Measurements from ENCODE around the gene FAM240A.
A peak's percentile ranks its signal among the peaks of the same experiment; 100 is the strongest.

FAM240A gene

GRCh38 chr3:46626039-46626438 lies 13.7 kb downstream of the FAM240A start:
- DNase-seq (ENCODE audit: low read depth, low spot score): no peak

- no peak for DNase-seq (ENCODE audit: low read depth, low spot score)
Measured at GRCh38 chr3:46627078-46627477, 14.8 kb downstream of the FAM240A start.

- no peak for DNase-seq (ENCODE audit: low read depth, low spot score)
Measured at GRCh38 chr3:46628901-46629369, 16.6 kb downstream of the FAM240A start.

DNA sequence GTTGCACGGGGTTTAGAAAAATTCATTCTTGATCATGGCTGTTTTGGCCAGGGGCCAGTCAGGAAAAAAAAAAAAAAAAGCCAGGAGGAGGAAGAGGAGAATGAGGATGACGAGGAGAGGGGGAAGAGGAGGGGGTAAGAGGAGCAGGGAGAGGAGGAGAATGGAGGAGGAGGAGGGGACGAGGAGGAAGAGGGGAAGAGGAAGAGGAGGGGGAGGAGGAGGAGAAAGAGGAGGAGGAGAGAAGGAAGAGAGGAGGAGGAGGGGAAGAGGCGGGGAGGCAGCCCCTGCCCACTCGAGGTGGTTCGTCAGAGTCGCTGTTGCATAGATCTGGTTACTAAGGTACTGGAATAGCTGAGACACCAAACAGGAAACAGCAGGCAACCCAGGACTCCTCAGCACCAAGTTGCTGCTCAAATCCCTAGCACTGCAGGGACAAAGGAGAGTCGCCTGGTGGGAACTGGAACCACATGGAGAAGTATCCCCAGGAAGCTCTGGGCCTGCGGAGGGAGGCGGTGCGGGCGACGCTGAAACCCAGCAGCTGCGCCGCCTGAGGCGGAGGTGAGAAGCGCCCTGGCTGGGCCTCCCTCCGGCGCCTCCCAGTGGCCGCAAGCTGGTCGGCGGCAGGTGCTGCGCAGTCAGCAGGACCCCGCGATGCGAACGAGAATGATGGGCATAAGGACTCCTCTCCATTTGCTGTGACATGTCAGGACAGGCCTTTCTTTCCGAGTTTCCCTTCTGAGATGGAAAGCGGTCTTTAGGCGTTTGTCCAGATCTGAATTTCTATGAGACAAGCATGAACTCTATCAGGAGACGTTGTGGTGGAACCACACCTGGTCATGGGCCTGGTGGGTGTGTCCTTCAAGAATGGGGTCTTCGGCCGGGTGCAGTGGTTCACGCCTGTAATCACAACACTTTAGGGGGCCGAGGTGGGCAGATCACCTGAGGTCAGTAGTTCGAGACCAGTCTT lies 17.5 kb downstream of the FAM240A start:
- peak; percentile 54 for DNase-seq (ENCODE audit: low read depth, low spot score)

GRCh38 chr3:46632792-46633191 lies 20.5 kb downstream of the FAM240A start:
- DNase-seq (ENCODE audit: low read depth, low spot score): no peak

GRCh38 chr3:46634856-46635255 lies 22.5 kb downstream of the FAM240A start:
- no peak for DNase-seq (ENCODE audit: low read depth, low spot score)

GRCh38 chr3:46639221-46639620 lies 26.9 kb downstream of the FAM240A start:
- no peak for DNase-seq (ENCODE audit: low read depth, low spot score)

GRCh38 chr3:46640927-46641326 lies 28.6 kb downstream of the FAM240A start:
- DNase-seq (ENCODE audit: low read depth, low spot score): no peak

DNA sequence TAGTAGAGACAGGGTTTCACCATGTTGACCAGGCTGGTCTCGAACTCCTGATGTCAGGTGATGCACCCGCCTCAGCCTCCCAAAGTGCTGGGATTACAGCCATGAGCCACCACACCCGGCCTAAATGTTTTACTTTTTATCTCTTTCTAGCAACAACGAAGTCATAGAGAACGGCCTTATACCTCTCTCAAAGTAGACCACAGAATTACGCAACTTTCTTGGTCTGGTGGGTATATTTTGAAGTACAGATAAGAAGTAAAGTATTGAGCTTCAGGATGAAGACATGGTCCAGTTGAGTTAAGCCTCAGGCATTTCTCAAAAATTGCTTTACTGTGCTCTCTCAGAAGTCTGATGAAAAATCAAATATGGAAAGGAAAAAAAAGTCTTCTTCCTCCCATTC lies 30.6 kb downstream of the FAM240A start:
- no peak for DNase-seq (ENCODE audit: low read depth, low spot score)

DNA sequence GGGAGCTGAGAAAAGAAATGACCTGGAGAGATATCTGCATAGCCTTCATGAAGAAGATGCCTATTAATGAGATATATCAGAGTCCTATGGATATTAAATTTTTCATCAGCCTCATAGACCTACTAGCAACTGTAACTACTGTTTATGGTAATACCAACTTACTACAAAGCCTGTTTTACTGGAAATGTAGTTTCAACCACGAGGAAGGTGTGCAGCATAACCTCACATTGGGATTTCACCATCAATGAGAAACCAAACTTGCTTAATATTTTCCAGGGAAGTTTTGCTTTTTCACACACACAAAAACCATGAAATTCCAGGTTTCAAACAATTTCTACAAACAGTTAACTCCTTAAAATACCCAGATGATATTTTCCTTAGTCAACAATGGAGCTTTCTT lies 31.4 kb downstream of the FAM240A start:
- no peak for DNase-seq (ENCODE audit: low read depth, low spot score)

GRCh38 chr3:46646700-46647099 lies 34.4 kb downstream of the FAM240A start:
- DNase-seq (ENCODE audit: low read depth, low spot score): no peak

DNA sequence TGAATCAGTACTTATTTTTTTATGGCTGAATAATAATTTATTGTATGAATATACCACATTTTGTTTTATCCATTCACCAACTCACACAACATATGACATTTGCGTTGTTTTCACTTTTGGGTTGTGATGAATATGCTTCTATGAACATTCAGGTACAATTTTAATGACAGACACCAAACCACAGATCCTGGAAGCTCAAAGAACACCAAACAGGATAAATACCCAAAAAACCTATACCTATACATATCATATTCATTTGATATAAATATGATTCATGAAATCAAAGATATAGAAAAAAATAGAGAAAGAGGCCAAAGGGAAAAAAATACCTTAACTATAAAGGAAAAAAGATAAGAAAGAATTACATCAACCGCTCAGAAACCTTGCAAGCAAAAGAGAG lies 35.8 kb downstream of the FAM240A start:
- DNase-seq (ENCODE audit: low read depth, low spot score): no peak

GRCh38 chr3:46649436-46649835 lies 37.1 kb downstream of the FAM240A start:
- DNase-seq (ENCODE audit: low read depth, low spot score): no peak

GRCh38 chr3:46651084-46651483 lies 38.8 kb downstream of the FAM240A start:
- no peak for DNase-seq (ENCODE audit: low read depth, low spot score)

DNA sequence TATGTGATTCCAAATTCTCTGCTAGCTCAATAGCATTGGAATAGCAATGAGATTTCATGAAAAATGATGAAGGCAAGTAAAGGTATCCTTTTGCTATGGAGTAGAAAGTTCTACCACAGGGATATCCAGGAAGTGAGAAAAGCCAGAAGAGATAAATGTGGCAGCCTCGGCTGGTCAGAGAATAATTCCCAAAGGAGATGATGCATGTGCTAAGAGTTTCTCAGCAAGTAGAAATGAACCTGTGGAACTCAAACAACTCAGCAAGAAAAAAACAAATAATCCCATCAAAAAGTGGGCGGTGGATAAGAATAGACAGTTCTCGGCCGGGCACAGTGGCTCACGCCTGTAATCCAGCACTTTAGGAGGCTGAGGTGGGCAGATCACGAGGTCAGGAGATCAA lies 42.9 kb downstream of the FAM240A start:
- no peak for DNase-seq (ENCODE audit: low read depth, low spot score)

- DNase-seq (ENCODE audit: low read depth, low spot score): no peak
Measured at GRCh38 chr3:46656778-46657556, 44.6 kb downstream of the FAM240A start.

DNA sequence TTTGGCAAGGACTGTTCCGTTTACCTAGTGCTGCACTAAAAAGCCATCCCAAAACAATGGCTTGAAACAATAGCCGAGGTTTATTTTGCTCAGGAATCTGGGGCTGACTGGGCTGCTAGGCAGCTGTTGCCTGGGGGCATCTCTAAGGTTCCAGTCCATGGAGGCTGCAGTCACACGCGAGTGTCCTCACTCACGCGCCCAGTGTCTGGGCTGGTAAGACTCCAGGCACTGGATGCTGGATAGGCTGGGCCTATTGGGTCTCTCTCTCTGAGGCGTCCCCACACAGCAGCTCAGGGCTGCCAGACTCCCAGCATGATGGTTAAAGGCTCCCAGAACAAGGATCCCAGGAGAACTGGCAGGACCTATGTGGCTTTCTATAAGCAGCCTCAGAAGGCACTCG lies 47.0 kb downstream of the FAM240A start:
- DNase-seq (ENCODE audit: low read depth, low spot score): no peak

GRCh38 chr3:46660003-46660402 lies 47.7 kb downstream of the FAM240A start:
- no peak for DNase-seq (ENCODE audit: low read depth, low spot score)

DNA sequence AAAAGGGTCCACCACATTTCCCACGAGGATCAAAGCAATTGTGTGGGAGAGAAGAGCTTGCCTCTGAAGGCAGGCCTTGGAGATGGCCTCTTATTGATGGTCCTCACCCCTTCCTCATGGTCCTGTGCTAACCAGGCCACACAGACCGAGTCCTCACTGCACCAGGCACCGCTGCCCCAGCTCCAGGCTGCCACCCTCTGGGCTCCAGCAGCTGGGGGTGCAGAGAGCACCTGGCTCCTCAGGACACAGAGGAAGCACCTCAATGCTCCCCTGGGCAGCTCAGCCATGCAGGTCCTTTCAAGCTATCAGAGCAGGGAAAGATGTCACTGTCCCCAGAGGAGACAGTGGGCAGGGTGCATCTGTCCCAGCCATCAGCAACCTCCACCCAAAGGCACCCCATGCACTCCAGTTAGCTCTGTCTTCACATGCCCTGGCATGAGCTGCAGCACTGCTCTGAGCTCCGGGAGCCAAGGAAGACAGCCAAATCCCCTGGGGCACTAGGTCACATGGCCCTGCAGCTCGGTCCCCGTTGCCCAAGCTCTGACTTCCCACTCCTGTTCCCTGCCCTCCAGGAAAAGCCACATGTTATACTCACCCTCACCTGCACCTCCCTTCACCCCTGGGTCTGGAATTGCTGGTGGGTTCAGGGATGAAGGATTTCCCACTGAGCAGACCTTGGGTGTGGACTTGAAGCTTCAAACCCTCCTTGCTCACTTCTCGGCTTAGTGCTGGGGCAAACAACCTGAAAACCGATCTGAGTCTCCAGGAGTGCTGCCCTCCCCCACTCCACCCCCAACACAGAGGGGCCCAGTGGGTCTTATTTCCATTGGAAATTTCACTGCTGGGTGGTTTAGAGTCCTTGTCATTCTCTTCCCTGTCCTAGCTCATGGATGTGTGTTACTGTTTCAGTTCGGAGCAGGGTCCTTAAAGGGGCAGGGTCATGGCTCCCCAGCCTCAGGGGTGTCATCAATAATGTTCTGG lies 48.5 kb downstream of the FAM240A start:
- no peak for DNase-seq (ENCODE audit: low read depth, low spot score)

DNA sequence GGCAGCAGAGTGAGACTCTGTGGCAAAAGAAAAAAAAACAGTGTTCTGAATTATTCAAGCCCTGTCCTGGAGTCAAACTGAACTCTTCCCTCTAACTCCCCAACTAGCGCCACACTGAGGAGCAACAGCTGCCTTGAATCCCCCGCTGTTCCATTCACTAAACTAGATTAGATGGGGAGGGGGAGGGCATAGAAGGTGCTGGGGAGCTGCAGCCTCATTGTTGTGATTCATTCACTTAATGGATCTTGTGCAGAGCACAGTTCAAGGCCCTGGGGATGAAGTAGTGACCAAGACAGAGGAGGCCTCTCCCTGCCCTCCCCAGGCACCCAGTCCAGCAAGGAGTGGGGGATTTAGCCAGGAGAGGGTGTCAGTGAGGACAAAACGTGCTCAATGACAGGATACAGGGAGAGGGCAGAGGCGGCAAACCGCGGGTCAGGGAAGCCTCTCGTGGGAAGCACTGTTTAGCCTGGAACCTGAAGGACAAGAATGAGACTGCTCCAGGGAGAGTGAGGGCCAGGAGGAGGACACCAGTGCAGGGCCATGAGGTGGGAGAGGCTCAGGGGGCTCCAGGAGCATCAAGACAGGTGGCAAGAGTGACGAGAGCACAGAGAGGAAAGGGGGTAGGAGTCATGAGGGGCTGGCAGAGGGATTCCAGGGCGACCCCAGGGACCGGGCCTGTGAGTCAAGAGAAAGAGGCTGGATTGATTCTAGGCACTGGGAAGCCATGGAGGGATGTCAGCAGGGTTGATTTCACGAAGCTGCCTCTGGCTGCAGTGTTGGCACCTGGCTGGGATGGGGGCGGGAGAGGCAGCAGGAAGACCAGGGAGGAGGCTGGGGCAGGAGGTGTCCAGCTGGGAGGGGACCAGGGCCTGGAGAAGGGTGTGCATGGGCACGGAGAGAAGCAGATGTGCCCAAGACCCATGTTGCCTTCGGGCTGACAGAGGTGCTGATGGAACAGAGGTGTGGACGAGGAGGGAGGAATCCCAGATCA lies 49.7 kb downstream of the FAM240A start:
- no peak for DNase-seq (ENCODE audit: low read depth, low spot score)

Data from activated CD4-positive, CD25-positive, alpha-beta regulatory T cell treated with anti-CD3 and anti-CD28 coated beads, Interleukin-2, amount 50 U/mL, for 16 hours (primary cell).